SKM-1 (cell line): ENCODE results near the gene CACNA1E.

Experiments used
- DNase-seq: peaks from one replicate; lab custom pipeline; 2025; ENCODE audit not compliant: unreplicated experiment; lab: John Stamatoyannopoulos, UW

CACNA1E gene

DNA sequence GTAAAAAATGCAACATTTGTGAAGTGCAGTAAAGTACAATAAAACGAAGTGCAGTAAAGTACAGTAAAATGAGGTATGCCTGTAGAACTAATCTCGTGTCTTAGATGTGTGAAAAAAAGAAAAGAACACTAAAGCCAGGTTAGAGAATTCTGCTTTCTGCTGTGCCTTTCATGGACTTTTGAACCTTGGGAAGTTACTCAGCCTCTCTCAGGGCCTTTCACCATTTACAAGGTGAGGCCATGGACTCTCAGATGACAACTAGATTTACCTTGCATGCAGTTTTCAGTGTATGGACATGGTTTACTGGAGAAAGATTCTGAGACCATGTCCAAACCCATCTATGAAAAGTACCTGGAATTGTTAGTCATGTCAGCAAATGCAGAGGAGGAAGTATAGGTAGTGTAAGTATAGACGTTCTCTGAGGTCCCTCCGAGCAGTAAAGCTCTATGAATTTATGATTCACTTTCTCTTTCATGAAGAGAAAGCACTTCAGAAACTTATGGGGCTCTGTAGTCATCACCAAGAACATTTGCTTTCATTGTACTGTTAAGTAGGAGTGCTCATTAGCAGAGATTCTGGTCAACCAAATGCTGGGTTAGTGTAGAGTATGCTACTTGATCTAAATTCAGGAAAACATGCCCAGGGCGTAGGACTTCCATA, 143.1 kb downstream of the CACNA1E start:
- DNase-seq: no peak

DNA sequence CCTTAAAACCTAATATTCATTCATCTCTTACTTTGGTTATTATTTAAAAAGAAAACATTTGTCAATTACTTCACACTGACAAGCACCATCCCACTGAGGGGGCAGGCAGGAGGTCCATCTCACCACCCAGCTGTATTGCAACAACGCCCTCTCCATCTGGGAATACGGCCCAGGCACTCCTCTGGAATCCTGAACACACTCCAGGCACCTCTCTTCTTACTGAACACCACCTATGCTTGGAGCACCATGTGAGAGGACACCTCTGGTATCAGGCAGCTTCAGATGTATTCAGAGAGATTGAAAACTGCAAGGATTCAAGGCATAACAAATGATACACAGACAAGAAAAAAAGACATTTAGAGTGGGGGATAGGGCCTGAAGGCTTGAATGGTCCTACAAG, 147.1 kb downstream of the CACNA1E start:
- DNase-seq: no peak

DNA sequence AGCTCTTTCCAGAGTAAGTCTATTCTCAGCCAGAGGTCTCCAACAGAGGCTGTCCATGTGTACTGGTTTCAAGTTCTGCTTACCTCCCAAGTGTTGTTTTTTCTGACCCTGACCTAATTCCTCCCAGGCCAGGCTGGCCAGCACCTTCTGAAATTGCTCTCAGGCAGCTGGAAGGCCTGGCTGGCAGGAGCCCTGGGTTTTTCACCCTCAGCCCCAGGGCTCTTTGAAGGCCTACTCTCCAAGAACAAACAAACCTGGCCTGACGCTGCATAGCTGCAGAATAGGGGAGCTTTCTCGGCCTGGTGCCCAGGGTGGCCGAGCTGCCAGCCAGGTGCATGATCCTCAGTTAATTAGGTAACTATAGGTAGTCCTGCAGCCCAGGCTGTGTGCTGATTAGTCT, 147.5 kb downstream of the CACNA1E start:
- DNase-seq: no peak

DNA sequence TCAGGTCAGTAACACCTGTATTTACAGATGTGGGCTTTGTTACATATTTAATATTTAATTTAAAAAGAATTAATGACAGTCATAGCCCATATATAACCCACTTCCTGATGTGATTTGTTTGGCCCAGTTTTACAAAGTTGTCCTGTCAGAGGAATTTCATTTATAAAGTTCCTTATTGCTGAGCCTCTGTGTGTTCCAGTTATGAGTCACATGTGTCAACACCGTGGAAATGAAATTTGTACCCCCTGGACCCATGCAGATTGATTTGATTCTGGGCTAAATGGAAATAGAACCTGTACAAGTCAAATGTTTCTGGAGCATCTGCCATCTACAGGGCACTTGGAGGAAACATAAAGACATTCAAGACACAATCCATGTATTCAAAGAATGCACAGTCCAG, 149.2 kb downstream of the CACNA1E start:
- DNase-seq: no peak

DNA sequence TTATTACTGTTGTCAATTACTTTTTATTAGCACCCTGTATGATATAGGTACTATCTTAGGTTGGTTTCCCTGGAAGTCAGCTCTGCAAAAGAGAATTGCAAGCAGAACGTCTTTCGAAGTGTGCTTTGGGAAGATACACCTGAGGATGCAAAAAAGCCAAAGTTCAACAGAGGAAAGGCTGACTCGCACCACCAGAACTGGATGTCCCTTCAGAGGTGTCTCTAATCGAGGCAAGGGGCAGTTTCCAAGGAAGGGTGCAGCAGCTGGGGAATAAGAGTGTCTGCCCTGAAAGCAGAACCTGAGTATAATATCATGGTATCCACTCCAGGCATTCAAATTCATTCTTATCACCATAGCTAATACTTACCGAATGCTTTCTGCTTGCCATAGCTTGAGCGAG, 149.6 kb downstream of the CACNA1E start:
- DNase-seq: no peak

DNA sequence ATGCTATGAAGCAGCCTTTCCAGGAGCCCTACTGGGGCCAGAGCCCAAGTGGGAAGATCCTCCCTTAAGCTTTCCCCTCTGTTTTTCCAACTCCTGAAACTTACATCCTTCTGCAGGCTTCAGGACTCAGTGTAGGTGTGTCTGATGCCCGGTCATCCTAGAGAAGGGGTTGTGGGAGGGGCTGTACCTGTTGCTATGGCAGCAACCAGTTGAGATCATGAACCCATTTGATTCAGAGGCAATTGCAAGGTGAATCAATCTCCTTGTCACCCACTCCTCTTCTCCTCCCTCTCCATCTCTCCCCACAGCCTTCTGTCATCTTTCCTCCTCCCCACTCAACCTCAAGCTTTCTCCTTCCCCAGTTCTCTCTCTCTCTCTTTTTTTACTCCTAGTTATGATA, 151.8 kb downstream of the CACNA1E start:
- DNase-seq: no peak

DNA sequence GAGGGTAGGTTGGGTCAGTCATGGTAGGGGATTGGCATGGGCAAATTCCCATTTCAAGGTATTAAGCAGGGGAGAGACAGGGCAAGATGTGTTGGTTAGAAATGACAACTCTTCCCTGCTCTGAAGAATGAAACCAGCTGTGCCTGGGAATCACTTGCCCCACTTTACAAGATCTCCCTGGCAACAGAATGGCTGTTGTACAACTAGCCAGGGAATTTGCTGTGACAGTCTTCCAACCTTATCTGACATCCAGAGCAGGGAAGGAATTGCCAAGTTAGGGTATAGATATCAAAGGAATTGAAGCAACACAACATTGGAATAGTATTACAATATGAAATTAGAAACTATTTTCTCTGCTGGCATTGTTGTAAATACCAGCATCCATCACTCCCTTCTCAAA, 154.7 kb downstream of the CACNA1E start:
- DNase-seq: no peak

DNA sequence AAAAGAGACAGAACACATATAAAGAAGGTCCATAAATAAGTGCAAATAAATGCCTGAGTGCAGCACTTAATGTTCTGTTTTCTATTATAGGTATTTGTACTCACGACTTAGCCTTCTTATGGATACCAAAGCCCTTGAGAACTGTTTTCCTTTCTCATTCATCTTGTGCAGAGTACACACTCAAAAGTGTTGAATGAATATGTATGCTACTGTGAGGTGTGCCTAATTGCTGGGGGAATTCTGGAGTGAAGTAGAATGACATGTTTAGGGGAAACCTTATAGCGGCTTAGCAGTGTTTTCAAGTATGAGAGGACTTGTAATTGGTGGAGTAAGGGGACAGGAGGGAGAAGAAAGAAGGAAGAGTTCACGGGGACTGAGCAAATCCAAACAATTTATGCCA, 157.6 kb downstream of the CACNA1E start:
- no peak for DNase-seq

DNA sequence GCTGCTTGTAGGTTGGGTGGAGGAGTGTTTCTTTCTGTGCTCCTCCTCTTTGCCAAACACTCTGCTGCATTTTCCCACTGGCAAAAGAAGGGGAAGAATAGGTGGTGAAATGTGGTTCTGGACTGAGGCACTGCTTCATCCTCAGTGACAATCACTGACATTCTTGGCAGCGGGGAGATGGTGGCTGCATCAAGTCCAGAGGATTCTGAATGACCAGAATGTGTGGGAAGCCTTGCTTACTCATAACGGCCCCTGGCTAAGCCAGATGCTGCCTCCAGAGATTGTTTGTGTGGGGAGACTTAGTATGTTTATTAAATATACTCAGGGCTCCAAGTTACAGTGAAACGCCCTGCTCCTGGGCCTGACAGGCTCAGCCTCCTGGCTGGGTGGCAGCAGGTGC, 160.3 kb downstream of the CACNA1E start:
- no peak for DNase-seq

DNA sequence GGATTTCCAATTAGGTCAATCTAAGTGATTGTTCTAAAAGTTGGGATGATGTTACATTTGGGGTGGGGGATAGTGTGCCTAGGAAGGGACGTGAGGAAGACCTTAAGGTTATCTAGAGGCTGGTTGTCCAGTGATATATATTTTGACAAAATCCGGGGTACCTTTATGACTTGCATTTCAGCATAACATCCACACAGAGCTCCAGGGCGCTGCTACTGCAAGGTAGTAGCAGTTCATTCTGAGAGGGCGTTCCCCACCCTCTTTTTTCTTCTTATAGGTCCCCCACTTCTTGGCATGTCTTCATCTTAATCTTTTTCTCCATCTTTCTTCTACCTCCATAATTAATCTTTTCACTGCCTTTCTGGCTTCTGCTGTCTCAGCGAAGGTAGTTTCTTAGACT, 161.9 kb downstream of the CACNA1E start:
- DNase-seq: no peak

DNA sequence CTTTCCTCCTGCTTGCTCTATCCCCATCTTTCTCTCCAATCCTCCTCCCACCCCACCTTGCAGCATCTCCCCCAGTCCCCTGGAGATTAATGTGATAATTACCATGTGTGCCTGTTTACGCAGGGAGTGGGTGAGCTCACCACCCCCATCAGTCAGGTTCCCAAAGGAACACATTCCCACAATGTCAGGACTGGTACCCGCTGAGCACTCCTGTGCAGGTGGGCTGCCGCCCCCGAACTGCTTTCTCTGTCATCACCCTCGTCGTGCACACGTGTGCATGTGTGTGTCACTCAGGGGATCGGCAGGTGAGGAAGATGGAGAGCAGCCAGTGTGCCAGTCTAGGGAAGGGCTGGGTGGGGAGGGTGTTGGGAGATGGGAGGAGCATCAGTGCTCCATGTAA, 163.4 kb downstream of the CACNA1E start:
- no peak for DNase-seq

DNA sequence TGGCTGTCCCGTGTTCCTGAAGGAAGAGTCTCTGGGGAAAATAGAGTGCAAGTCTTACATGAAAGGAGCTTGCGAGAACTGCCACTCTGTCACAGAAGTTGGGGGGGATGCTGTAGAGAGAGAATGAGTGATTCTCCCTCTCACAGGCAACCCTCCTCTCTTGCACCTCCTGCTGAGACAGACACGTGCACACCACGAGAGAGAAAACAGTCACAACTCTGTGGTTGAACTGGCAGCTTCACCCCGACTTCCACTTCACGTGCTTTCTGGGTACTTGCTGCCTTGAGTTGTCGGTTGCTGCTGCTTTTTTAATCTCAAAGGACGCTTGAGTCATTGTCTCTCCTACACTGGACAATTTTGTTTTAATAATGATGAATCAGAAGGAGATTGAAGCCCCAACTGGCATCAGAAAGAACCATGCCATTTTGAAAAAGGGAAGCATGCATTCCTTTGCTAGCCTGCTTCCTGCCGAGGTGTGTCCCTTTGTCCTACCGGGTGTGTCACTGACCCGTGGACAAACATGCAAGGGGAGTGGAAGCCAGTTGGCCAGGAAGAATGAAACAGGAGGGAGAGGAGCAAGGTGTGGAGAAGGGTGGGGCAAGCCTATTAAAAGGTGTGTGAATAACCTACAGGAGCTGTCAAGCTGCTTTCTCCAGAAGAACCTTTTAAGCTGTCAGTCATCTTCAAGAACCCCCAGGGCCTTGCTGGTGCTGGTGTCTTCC, 164.2 kb downstream of the CACNA1E start:
- DNase-seq: no peak

DNA sequence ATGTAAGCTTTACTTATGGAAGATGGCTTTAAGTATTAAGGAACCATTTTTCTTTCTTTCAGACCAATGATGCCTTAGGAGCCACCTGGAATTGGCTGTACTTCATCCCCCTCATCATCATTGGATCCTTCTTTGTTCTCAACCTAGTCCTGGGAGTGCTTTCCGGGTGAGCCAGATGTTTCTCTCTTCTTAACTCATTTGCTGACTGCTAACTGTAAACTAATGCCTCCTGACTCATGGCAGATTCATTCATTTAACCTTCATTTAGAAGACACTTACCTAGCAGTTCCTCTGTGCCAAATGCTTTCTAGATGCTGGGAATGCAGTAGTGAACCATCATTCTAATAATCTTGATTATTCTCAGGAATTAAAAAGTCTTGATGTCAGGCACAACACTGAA, 168.0 kb downstream of the CACNA1E start:
- no peak for DNase-seq

DNA sequence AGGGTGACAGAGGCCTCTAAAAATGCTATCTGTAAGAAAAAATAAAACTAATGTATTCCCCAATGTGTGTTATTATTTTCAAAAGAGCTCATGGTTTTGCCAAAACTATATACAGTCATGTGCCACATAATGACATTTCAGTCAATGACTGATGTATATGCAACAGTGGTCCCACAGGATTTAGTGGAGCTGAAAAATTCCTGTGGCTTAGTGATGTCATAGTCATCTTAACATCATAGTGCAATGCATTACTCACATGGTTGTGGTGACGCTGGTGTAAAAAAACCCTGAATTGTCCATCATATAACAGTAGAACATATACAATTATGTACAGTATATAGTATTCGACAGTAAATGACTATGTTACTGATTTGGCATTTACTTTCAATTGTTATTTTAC, 172.4 kb downstream of the CACNA1E start:
- DNase-seq: no peak

DNA sequence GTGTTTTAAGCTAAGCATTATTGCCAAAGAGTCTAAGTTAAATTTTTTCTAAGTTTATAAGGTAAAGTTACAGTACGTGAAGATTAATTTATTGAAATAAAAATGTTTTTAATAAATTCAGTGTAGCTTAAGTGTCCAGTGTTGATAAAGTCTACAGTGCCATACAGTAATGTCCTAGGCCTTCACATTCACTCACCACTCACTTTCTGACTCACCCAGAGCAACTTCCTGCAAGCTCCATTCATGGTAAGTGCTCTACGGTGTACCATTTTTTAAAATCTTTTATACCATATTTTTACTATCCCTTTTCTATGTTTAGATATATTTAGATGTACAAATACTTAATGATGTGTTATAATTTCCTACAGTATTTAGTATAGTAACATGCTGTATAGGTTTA, 173.2 kb downstream of the CACNA1E start:
- no peak for DNase-seq

DNA sequence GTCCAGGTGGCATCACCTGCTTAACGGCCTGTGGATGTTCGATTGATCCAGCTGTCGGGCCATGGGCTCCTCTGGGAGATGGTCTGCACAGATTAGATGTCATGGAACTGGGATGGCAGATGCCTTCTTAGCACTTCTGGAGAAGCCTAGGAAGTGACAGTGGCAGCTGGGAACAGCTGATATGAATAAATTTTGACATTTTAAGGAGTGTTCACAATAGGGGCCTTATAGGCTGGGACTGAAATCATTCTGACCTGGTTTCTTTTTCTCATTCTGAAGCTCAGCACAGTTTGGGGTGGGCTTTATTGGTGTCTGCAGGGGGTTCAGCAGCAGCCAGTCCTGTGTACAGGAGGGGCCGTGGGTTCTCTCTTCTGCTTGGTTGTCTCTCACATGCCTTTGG, 175.3 kb downstream of the CACNA1E start:
- no peak for DNase-seq

DNA sequence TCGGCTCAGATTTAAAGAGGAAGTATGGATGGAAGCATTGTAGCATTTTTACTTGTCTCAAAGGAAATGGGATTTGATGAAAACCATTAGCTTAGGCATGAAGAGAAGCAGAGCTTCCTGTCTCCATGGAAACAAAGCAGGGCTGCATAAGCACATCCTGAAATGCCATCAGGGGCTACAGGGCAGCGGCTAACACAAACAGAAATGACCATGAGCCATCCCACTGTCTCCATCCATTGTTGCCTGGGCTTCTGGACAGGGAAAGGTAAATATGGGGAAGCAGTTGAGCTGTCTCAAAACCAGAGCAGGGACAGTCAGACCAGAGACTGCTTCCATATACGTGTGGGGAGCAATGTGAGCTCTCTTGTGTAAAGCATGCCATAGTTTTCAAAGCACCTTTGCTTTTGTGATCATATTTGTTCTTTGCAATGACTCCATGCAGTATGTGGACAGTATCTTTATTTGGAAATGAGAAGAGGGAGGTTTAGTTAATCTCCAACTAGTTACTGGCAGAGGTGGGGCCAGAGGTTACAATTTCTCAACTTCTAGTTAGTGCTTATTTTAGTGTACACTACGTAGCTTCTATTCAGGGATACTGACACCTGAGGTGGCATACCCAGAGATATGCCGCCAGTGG, 176.1 kb downstream of the CACNA1E start:
- DNase-seq: no peak

DNA sequence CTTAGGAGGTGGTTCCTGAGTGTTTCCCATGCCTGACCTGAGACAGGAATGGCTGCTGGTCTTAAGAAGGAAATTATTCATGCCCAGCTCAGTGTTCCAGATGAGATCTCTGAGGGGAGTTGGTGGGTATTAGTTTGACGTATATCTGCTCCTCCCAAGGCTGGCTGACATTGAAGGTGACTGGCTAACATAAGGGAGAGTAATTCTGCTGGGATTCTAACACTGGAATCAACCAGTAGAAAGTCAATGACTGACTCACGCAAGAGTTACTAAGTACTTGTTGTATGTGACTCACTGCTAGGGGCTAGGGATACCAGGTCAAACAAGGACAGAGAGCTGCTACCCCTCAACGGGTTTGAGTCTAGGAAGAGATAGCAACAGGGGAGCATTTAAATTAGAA, 177.3 kb downstream of the CACNA1E start:
- DNase-seq: no peak

DNA sequence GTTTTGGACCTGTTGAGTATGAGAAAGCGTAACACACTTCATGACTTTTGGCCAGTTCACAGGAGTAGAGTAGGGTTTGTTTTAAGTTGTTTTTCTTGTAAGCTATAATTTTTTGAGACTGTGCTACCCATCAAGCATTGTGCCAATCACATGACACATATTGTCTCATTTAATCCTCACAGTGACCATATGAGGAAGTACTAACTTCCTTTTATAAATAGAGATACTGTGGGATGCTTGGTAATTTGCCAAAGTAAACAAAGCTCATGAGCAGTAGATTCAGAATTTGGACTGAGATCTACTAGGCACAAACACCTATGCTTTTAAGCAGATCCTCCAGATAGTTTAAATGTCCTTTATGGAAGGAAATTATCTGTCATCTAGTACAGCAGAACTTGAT, 178.3 kb downstream of the CACNA1E start:
- no peak for DNase-seq

DNA sequence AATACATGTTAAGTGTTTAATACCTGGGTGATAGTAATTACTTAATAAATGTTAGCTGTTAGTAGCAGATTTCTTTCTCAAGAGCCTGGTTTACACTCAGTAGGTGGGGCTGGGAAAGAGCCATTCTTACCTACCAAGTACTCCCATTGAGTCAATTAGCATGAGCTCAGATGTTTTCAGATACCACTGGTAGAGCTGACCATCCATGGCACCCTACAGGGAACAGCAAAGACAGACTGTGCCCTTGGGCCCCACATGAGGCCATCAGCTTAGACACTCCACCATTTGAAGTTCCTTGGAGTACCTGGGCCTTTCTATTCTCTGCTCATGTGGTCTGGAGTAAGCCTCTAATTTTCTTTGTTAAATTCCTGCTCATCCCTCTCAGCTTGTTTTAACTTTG, 179.3 kb downstream of the CACNA1E start:
- DNase-seq: no peak

DNA sequence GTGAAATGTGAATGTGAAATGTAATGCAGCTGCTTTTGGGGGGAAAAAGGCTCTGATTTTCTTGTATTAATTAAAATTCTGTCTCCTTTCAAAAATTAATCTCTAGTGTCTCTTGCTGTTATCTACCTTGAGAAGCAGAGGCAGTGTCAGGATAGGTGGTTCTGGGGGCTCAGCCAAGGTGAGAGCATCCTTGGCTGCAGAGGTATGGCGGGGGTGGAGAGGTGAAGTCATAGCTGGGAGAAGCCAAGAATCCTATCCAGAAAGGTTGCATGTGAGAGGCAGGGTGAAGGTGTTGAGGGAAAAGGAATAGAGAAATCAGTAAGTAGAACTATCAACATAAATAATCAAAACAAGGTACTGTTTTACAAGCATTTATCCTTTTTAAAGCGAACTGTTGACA, 181.2 kb downstream of the CACNA1E start:
- DNase-seq: no peak

DNA sequence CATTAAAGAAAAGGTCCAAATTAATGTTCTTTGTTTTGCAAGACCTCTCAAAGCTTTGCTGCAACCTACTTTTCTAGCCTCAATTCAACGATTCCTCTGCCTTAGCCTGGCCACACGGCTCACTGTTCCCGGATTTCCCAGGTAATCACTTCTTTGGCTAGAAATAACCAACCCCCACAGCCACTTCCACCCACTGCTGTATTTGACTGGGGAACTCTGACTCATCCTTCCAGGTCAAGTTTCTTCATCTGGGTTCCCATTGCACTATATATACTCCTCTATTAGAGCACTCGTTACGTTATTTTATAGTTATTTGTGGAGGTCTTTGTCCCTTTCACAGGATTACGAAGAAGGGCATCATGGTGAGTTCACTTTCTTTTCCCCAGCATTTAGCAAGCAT, 185.9 kb downstream of the CACNA1E start:
- no peak for DNase-seq

DNA sequence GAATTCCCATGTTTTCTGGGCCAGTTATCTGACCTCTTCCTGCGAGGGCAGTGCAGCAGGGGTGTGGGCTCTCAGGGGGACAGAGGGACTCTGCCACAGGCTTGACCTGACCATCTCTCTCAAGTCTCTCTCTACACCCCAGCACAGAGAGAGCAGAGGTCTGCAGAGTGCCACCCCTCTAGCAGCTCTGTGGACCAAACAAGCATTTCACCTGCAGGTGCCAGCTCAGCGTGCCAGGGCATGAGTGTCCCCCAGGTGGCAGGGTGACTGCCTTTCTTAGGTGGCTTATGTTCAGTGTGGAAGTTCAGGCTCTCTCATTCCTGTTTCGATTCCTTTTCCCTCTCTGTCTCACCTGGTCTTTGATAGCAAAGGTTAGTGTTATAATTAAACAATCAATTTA, 191.3 kb downstream of the CACNA1E start:
- no peak for DNase-seq
